Medulla oblongata (tissue), 1 donor: ENCODE measurements around the gene UNC45A.
"Not testable (repeated sequence)": the region's sequence is repeated elsewhere in the genome, so short reads cannot be mapped to it uniquely, and the experiment has no call there.

Experiments used
- DNase-seq: peaks from one replicate; pipeline ENCODE4 v3.0.0-alpha.2; 2015; ENCODE audit errors: extremely low spot score

UNC45A gene

DNA sequence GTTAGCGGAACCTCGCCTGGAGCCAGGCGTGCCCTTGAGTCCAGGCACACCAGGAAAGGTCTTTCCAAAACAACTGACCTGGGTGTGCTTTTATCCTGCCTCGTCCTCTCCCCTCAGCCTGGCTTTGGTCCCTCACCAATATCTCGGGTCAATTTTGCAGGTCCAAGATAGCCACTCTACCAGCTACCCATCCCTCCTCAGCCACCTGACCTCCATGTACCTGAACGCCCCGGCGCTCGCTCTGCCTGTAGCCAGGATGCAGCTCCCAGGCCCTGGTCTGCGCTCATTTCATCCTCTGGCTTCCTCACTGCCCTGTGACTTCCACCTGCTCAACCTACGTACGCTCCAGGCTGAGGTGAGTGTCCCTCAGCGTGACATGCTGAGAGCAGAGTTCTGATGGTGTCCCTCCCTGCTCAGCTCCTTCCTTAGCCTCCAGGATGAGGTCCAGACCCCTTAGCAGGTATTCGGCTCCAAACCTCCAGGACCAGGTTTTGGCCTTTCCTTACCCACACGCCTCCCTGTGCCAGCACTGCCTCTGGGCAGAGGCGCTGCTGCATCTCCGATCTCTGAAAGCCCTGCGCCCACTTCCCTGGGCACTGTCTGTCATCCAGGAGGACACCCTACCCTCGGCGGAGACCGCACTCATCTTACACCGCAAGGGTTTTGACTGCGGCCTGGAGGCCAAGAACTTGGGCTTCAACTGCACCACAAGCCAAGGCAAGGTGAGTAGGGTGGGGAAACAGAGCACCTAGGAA is 16.9 kb upstream of the UNC45A start:
- no peak for DNase-seq

DNA sequence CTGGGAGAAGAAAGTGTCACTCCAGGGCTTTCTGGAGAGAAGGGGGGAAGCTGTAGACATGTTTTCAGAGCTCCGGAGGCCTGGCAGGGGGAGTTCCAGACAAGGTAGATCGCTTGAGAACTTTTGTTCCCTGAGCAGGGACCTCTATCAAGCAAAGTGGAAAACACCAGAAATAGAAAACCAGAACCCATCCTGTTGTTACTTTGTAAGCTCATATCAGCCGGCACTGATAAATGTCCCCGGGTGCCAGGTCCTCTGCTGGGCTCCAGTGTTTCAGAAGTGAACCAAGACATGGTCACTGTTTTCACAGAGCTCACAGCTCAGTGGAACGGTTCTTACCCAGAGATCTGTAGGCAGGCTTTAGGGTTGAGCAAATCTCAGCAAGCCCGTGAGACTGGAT is 16.2 kb upstream of the UNC45A start:
- DNase-seq = no peak

DNA sequence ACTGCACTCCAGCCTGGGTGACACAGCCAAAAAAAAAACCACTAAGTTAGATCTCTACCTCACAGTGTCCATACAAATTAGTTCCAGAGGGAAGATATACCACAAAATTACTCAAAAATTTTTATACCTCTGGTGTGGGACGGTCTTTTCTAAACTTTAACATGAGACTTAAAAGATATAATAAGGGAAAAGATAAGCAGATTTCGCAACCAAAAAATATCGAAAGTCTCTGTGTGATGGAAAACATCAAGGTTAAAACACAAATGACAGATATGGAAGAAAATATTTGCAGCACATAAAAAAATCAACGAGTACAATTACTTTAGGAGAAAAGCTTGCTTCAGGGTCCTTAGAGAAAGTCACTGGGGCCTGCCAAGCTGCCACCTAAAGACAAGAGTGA is 13.2 kb upstream of the UNC45A start:
- no peak for DNase-seq

DNA sequence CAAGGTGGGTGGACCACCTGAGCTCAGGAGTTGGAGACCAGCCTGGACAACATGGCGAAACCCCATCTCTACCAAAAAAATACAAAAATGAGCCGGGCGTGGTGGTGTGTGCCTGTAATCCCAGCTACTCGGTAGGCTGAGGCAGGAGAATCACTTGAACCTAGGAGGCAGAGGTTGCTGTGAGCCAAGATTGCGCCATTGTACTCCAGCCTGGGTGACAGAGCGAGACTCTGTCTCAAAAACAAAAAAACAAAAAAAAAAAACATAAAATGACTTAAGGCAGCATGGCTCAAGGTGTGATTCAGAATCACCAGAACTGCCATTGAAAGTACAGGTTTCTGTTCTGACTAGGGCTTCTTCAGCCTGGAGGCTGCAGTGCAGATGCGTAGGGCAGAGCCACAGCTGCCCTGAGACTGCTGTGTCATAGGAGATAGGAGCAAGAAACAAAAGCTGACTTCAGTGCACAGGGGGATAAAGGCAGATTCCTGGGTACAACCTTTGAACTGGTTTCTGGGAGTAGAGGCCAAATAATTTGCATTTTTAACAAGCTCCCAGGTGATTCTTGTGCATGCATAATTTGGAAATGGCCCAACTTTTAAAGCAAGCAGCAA is 12.3 kb upstream of the UNC45A start:
- DNase-seq = not testable (repeated sequence)

DNA sequence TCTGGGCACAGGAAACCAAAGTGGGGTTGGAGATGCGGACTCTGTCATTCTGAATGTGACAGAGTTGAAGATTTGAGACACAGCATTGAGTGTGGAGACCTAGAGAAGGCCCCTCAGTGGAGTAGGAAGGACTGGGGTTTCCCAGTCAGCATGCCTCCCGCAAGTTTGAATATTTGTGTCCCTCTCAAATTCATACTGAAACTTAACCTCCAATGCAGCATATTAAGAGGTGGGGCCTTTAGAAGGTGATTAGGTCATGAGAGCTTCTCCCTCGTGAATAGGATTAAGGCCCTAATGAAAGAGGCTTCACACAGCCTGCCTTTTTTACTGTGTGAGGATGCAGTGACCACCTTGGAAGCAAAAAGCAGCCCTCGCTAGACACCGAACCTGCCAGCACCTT is 10.7 kb upstream of the UNC45A start:
- DNase-seq = no peak

DNA sequence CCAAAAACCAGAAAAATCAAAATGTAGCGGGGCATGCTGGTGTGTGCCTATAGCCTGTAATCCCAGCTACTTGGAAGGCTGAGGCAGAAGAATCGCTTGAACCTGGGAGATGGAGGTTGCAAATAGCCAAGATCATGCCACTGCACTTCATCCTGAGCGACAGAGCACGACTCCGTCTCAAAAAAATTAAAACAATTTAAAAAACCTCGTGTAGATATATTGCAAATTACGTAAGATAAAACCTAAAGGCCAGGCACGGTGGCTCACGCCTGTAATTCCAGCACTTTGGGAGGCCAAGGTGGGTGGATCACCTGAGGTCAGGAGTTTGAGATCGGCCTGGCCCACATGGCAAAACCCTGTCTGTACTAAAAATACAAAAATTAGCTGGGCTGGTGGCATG is 8.3 kb upstream of the UNC45A start:
- not testable (repeated sequence) for DNase-seq

DNA sequence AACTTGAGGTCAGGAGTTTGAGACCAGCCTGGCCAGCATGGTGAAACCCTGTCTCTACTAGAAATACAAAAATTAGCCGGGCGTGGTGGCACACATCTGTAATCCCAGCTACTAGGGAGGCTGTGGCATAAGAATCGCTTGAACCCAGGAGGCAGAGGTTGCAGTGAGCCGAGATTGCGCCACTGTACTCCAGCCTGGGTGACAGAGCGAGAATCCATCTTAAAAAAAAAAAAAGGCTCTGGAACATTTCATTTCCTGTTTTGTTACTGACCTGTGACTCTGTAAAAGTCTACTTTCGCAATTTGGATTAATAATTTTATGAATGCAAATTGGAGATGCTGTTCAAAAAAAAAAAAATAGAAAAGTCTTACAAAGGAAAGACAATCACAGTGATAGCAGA is 7.0 kb upstream of the UNC45A start:
- DNase-seq = not testable (repeated sequence)

DNA sequence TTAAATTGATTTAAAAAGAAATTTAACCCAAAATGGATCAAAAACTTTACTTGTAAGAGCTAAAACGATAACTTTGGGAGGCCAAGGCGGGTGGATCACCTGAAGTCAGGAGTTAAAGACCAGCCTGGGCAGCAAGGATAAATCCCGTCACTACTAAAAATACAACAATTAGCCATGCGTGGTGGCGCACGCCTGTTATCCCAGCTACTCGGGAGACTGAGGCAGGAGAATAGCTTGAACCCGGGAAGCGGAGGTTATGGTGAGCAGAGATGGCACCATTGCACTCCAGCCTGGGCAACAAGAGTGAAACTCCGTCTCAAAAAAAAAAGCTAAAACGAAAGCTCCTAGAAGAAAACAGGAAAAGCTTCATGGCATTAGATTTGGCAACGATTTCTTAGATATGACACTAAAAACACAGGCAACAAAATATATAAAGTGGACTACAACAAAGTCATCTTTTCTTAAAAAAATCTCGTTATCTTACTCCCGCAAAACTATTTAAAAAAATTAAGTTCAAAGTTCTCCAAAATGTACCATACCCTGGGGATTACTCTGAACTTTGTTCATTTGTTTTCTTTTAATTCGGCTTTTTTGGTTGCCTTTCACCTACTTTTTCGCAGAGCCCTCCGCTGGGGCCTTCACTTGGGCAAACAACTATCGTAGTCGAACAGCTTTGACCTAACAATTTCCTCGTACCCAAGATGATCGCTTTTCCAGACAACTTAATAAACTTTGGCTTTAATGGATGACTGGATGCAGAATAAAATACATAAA is 5.7 kb upstream of the UNC45A start:
- no peak for DNase-seq

DNA sequence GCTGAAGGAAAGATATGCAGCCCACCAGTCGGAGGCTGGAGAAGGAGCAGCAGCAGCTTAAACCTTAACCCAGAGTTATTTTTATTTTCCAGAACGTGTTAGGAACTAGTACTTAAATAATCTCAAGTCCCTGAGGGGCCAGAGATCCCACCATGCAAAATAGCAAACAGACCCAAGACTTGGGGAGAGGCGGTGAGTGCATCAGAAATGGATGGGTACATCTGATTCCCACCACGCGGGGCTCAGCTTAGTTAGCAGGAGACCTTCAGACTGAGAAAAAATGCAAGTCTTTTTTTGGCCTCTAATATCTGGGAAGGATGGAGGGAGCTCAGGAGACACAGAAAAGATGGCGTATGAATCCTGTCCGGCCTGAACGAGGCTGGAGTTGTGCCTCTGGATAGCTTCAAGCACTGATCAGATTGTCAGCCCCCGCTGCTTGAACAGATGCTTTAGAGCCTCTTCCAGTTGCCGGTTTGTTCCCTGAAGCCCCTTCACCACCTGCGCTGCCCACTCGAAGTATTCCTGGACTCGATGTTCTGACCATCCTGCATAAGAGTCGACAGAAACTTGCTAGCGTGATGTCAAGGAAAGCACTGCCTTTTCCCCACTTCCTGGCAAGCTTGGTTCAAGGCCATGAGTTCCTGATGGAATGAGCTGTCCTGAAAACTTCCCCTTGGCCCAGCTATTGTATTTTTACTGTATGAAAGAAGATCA is 4.1 kb upstream of the UNC45A start:
- DNase-seq = no peak

DNA sequence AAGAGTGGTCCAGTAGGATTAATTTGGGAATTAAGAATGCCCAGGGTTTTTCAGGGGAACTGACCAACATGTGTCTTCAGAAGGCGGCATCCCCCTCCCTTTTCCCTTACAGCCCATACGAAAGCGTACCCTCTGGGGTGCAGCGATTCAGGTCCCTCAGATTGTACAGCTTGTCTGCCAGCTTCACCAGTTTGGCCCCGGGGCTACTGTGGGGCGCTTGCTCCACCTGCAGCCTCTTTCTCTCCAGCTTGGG is 3.6 kb upstream of the UNC45A start:
- no peak for DNase-seq

DNA sequence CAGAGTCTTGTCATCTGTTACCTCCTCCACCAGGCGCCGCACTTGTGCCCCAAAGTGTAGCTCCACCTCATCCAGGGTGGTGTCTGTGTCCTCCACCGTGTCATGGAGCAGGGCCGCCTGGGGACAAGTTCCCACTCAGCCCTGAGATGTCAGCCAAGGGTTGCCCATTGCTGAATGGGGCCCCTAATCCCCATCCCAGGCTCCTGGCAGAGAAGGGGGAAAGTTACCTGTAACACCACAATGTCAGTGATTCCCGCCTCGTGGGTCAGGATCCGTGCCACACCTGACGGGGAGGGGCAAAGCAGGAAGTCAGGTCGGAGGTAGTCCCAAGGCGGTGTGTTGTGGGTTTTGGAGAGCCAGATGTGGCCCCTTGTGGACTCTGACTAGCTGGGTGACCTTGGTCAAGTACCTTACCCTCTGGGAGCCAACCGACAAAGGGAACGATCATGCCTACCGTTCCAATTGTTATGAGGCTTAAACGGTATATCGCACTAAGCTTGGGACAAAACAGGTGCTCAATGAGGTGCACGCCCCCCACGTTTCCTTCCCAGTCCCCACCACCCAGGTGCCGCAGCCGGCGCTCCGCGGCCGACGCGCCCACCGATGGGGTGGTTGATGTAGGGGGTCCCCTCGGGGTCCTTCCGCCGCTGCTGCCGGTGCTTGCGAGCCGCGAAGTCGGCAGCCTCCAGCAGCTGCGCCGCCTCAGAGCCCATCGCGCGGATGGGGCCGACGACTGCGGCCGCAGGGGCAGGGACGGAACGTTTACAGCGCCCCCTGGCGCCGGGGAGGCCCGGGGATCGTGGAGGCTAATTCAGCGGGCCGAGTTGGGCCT is 3.0 kb upstream of the UNC45A start, which contains the start of gene HDDC3:
TSS of gene HDDC3 (minus strand) at position 722 of the 832 bp plus-strand sequence. CDS start at position 713, 9 bp downstream.
- peak; percentile 85 for DNase-seq

DNA sequence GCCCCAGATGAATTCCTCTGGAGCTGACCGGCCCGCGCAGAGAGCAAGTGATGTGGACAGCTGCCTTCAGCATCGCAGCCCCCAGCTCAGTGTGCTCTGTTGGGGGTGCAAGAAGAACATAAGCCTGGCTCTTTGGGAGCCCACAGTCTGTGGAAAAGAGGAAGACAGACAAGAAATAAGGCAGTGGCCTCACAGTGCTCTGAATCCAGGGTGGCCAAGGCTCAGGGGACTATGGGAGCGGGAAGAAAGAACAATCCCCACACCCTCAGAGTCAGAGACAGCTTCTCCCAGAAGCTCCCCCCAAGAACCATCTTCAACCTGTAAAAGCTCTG is 2.5 kb upstream of the UNC45A start:
- no peak for DNase-seq

DNA sequence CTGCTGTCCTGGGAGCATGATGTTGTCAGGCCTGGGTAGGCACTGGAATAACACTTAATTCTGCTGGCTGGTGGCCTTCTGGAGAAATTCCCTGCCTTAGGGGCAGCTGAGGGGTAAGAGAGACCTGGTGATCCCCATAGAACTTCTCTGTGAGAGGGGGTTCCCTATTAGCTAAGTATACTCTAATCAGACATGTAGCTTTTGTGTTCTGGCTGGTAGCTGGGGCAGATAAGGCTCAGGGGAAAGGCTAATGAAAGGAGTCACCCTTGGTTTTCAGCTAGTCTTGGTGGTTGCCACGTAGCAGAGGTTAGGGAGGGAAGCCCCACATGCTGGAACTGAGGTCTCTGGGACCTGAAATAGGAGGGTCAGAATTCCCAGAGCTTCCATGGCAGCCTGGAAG is 1.8 kb upstream of the UNC45A start:
- no peak for DNase-seq

DNA sequence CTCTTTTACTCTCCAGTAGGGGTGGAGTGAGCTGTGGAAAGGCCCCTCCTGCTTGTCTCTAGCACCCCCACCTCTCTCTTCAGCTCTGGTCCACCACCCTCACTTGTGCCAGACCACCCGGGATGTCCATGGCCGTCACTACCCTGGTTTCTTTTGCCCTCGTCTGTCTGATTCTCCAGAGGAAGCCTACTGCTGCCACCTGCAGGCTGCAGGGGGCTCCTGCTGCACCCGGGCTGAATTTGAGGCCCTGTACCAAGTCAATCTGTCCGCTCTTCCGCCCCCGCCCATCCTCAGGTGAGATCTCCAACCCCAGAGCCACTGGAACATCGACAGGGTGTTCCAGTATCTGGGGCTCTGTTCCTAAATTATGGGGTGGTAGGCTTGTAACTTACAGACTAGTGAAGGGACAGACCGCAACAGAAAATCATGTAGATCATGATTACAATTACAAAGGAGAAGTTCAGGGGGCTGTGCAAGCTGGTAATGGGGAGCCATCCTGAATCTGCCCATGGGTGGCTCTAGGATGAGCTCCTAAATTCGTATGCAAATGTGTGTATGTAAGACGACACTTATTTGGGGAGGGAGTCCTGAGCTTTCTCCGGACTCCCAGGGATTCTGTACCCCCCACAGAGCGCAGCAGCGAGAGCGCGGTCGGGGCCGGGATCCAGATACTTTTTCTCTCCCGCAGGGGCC is 683 bp upstream of the UNC45A start:
- peak; percentile 94 for DNase-seq

DNA sequence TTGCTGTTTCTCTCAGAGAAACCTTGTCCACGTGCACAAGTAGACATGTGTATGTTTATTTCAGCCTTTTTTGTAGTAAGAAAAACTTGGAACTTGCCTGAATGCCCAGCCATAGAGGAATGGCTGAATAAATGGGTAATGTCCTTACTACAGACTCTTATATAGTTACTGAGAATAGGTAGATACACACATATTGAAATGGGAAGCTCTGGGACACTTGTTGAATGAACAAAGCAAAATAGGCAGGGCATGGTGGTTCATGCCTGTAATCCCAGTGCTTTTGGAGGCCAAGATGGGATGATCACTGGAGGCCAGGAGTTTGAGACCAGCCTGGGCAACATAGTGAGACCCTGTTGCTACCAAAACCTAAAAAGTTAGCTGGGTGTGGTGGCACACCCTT is 1.7 kb downstream of the UNC45A start:
- no peak for DNase-seq

DNA sequence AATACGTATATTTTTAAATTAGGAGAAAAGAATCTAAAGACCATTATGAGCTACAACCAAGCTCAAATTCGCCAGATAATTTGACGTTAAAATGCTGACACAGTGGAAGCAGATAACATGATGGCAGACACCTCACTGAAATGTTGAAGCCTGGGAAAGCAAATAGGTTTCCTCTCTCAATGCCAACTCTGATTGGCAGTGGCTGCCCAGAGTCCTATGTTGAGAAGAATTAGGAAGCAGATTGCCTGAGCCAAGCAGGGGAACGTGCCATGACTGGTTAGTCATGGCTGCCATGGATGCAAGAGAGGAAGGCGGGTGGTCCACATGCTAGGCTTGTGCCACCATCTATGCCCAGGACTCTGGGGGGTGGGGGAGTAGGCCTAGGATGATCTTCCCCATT is 3.2 kb downstream of the UNC45A start:
- no peak for DNase-seq

DNA sequence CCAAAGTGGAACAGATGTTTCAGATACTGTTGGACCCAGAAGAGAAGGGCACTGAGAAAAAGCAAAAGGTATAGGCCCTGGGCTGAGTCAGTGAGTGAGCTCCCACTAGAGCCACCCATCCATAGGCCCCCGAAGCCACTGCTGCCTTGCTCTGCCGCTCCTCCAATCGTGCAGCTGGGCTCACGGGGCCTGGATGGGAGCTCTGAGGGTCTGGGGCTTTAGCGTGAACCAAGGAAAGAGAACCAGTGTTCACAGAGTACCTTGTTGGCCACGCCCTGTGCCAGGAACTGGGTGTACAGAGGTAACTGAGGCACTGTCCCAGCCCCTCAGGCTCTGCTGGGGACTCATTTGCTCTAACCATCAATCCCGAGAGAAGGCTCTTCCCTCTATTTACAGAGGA is 4.7 kb downstream of the UNC45A start:
- DNase-seq = no peak

DNA sequence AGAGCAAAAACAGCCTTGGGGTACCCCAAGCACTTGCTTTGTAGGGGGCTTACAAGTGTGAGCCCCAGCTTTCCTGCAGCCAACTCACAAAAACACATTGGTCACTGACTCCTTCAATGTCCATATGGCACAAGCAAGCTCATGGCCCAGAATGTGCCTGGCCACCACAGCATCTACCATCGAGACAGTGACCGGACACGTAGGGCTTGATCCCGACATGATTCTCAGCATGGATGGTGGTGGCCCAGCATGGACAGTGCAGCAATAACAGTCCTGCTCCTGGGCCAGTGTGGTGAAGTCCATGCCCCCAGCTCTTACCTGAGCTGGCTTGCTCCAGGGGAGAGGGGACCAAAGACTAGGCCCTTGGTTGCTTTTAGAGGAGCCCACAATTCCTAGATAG is 6.0 kb downstream of the UNC45A start:
- DNase-seq = no peak

DNA sequence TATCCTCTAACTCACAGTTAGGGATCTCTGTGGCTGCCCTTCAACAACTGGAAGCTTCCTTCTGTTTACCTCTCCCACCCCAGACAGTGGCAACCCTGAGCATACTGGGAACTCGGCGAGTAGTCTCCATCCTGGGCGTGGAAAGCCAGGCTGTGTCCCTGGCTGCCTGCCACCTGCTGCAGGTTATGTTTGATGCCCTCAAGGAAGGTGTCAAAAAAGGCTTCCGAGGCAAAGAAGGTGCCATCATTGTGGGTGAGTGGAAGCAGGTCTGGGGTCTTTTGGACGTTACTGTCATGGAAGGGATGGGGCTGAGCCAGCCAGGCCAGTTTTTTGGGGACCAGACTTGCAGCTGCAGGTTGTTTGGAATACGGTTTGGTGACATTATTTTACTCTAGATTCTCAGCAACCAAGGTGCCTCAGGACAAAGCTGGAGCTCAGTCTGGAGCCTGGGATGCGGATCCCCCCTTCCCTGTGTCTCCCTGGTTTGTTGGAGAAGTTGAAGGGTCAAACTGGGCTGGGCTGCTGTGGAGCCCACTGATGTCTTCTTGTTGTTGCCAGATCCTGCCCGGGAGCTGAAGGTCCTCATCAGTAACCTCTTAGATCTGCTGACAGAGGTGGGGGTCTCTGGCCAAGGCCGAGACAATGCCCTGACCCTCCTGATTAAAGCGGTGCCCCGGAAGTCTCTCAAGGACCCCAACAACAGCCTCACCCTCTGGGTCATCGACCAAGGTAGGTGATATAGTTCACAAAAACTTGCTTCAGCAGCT is 7.5 kb downstream of the UNC45A start:
- no peak for DNase-seq

DNA sequence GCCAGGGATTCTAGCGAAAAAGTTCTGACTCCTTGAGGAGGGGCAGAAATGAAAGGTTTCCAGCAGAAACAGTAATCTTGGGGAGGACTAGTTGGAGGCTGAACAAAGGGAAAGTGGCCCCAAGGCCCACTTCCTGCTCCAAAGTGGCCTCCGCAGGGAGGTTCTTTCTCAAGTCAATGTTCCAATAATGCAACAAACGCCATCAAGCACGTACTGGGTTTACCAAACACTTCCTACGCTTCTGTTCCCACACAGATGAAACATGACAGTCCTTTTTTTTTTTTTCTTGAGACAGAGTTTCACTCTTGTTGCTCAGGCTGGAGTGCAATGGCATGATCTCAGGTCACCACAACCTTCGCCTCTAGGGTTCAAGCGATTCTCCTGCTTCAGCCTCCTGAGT is 10.0 kb downstream of the UNC45A start:
- DNase-seq = no peak
